Measurements from ENCODE around the gene PHKA2.

GRCh38 chrX:18920566-18920965 is 63.3 kb downstream of the PHKA2 start:
- TF ChIP-seq POLR2A (IDR thresholded peaks at IDR 0.05; ENCODE audit: low read depth, low read length): no peak
- no peak for TF ChIP-seq CHD4 (IDR thresholded peaks at IDR 0.05)
- TF ChIP-seq MAX (IDR thresholded peaks at IDR 0.05; ENCODE audit: low read depth, low read length): no peak
- no peak for TF ChIP-seq DPF2 (IDR thresholded peaks at IDR 0.05)

Data from GM12878 (cell line).